K562 (cell line): ENCODE measurements around the gene VASH1. TPM values are rescaled to one million over a fixed set of nuclear protein-coding genes. Genes with fewer than 3 reads are reported as not detected.

Experiments
- ATAC-seq: fragments of 200-7000 bp; cut with Tn5 transposase; 3 replicates; pipeline ENCODE4 v1.9.1; 2020; ENCODE audit warnings: moderate library complexity
- BruUV-seq: library from RNA; stranded (reverse); fragments of 400-500 nt; replicated peaks from 2 replicates; lab custom pipeline; 2021; lab: Mats Ljungman, UMichigan
- CTCF ChIA-PET: fragments of 300-600 bp; formaldehyde crosslinking; extraction: SDS; loops from one replicate; lab custom pipeline; 2021; ENCODE audit warnings: low intra/inter-chr PET ratio; lab: Yijun Ruan, JAX
- POLR2A ChIA-PET: fragments of 300-600, 350-650 bp; sonication (Branson Sonifier 250); formaldehyde crosslinking; extraction: SDS; loops from one replicate; lab custom pipeline; 2021; ENCODE audit warnings: antibody characterized with exemption, inconsistent platforms; lab: Yijun Ruan, JAX
- DNase-seq, 4 experiments: peaks; one replicate each; pipeline versions ENCODE4 v3.0.0 to v3.0.0-alpha.2; 2011 to 2018; ENCODE audit warnings: low spot score in 3 of 4, mixed read lengths in 3 of 4; ENCODE audit errors: extremely low read depth in 1 of 4
- FAIRE-seq: peaks from 2 replicates; lab custom pipeline; 2011; peaks lifted over from hg19 to GRCh38; lab: Jason Lieb, UNC
- H2AFZ ChIP-seq: 2 replicates; pipeline ENCODE4 v1.6.0; 2011; ENCODE audit warnings: low read depth, low read length, control low read depth, inconsistent platforms
- H3K27ac ChIP-seq: fragments of 200-600 bp; 3 replicates; pipeline ENCODE4 v1.8.0; 2011; ENCODE audit warnings: low read depth, mild to moderate bottlenecking, control low read depth, inconsistent platforms, low read length, moderate library complexity, mixed read lengths; ENCODE audit errors: extremely low read depth
- H3K27me3 ChIP-seq, 2 experiments: fragments of 300-600 bp in 1 of 2; 2 replicates in 1 of 2; 3 replicates in 1 of 2; pipeline versions ENCODE4 v1.6.0 to v1.8.0; 2011; ENCODE audit warnings: inconsistent platforms in 2 of 2, low read length in 2 of 2, mild to moderate bottlenecking in 1 of 2, mixed read lengths in 1 of 2, moderate library complexity in 1 of 2; ENCODE audit not compliant: control insufficient read depth in 2 of 2, insufficient read depth in 2 of 2
- H3K36me3 ChIP-seq: fragments of 300-600 bp; 3 replicates; pipeline ENCODE4 v1.8.0; 2011; ENCODE audit warnings: mild to moderate bottlenecking, low read length, inconsistent platforms; ENCODE audit not compliant: control insufficient read depth, insufficient read depth
- H3K4me1 ChIP-seq, 2 experiments: fragments of 200-600 bp in 1 of 2; replicated peaks in 1 of 2; 2 replicates in 1 of 2; 3 replicates in 1 of 2; pipeline versions ENCODE4 v1.5.1 to v1.8.0; 2011; ENCODE audit warnings: inconsistent platforms in 2 of 2, low read length in 2 of 2, mild to moderate bottlenecking in 1 of 2, mixed read lengths in 1 of 2, moderate library complexity in 1 of 2; ENCODE audit not compliant: control insufficient read depth in 2 of 2, insufficient read depth in 2 of 2
- H3K4me2 ChIP-seq: 2 replicates; pipeline ENCODE4 v1.6.1; 2011; ENCODE audit warnings: low read length, control low read depth, inconsistent platforms, mixed read lengths; ENCODE audit not compliant: insufficient read depth
- H3K4me3 ChIP-seq: fragments of 200-600 bp; sonication (generic), shearing (Covaris generic); 2 replicates; pipeline ENCODE4 v1.5.1; 2016; ENCODE audit warnings: control low read depth, inconsistent platforms
- H3K79me2 ChIP-seq: fragments of 200-600 bp; 3 replicates; pipeline ENCODE4 v1.8.0; 2011; ENCODE audit warnings: low read length, inconsistent platforms; ENCODE audit not compliant: control insufficient read depth, insufficient read depth
- H3K9ac ChIP-seq, 2 experiments: 2 replicates each; pipeline versions ENCODE4 v1.6.0 to v1.6.1; 2011; ENCODE audit warnings: low read depth in 2 of 2, low read length in 2 of 2, control low read depth in 1 of 2, inconsistent platforms in 1 of 2, mild to moderate bottlenecking in 1 of 2, mixed read lengths in 1 of 2; ENCODE audit not compliant: insufficient read depth in 1 of 2
- H3K9me1 ChIP-seq: one replicate; pipeline ENCODE4 v1.6.0; 2011; ENCODE audit warnings: inconsistent platforms, mild to moderate bottlenecking, low read length, moderate library complexity; ENCODE audit not compliant: control insufficient read depth, insufficient read depth
- H3K9me3 ChIP-seq: replicated peaks from 2 replicates; pipeline ENCODE4 v1.5.1; 2011; ENCODE audit warnings: low read depth, low read length, inconsistent platforms; ENCODE audit not compliant: control insufficient read depth, insufficient read depth
- H4K20me1 ChIP-seq: replicated peaks from 2 replicates; pipeline ENCODE4 v1.6.1; 2011; ENCODE audit warnings: low read length, inconsistent platforms, mixed read lengths; ENCODE audit not compliant: control insufficient read depth, insufficient read depth
- BMI1 ChIP-seq: fragments of 150-350 bp; IDR thresholded peaks from 2 replicates; pipeline ENCODE4 v1.6.1; 2014; ENCODE audit warnings: low read length
- CBFA2T2 ChIP-seq: fragments of 450-650 bp; conservative IDR thresholded peaks from 2 replicates; pipeline ENCODE4 v1.6.1; 2017; ENCODE audit warnings: mild to moderate bottlenecking
- CBFA2T3 ChIP-seq: fragments of 450-650 bp; IDR thresholded peaks from 2 replicates; pipeline ENCODE4 v1.6.1; 2017
- ILK ChIP-seq: fragments of 450-650 bp; IDR thresholded peaks from 2 replicates; pipeline ENCODE4 v1.6.1; 2016; ENCODE audit warnings: missing genetic modification characterization, low read depth, mild to moderate bottlenecking, missing compliant biosample characterization, moderate library complexity, borderline replicate concordance
- KDM1A ChIP-seq, 2 experiments: fragments of 450-650 bp; IDR thresholded peaks; 2 replicates each; pipeline ENCODE4 v1.6.1; 2016; ENCODE audit warnings: mild to moderate bottlenecking in 2 of 2
- KLF16 ChIP-seq: IDR thresholded peaks from 2 replicates; pipeline ENCODE4 v1.6.1; 2016; ENCODE audit warnings: antibody characterized with exemption
- MAZ ChIP-seq, 2 experiments: fragments of 450-650 bp in 1 of 2; sonication (generic) in 1 of 2; formaldehyde crosslinking; IDR thresholded peaks in 1 of 2; conservative IDR thresholded peaks in 1 of 2; 2 replicates each; pipeline versions ENCODE4 v1.4.0 to v1.5.0; 2020; ENCODE audit warnings: mild to moderate bottlenecking in 1 of 2, missing genetic modification reagents in 1 of 2
- MBD2 ChIP-seq: sonication (generic); IDR thresholded peaks from 2 replicates; pipeline ENCODE4 v1.6.1; 2016; ENCODE audit warnings: low read depth, borderline replicate concordance
- NCOA2 ChIP-seq, 2 experiments: fragments of 450-650 bp; IDR thresholded peaks; 2 replicates each; pipeline ENCODE4 v1.6.1; 2018; ENCODE audit warnings: mild to moderate bottlenecking in 2 of 2, moderate library complexity in 1 of 2; ENCODE audit not compliant: partially characterized antibody in 2 of 2
- PKNOX1 ChIP-seq: fragments of 450-650 bp; IDR thresholded peaks from 2 replicates; pipeline ENCODE4 v1.6.1; 2016
- POLR2H ChIP-seq: IDR thresholded peaks from 2 replicates; pipeline ENCODE4 v1.6.1; 2016; ENCODE audit warnings: missing genetic modification characterization, low read depth, mild to moderate bottlenecking, control low read depth, missing compliant biosample characterization, moderate library complexity
- SMC3 ChIP-seq: conservative IDR thresholded peaks from 2 replicates; pipeline ENCODE4 v1.6.1; 2011; ENCODE audit warnings: low read depth, low read length, improper control_type of control experiment; ENCODE audit not compliant: insufficient read depth
- TAL1 ChIP-seq: fragments of 450-650 bp; IDR thresholded peaks from 2 replicates; pipeline ENCODE4 v1.6.1; 2016; ENCODE audit warnings: mild to moderate bottlenecking
- ZBTB1 ChIP-seq: sonication (generic); formaldehyde crosslinking; IDR thresholded peaks from 2 replicates; pipeline ENCODE4 v1.8.1; 2023; ENCODE audit warnings: missing genetic modification reagents, low read depth, mild to moderate bottlenecking, borderline replicate concordance
- ZNF12 ChIP-seq: sonication (generic); formaldehyde crosslinking; IDR thresholded peaks from 2 replicates; pipeline ENCODE4 v1.4.0; 2020; ENCODE audit warnings: mild to moderate bottlenecking, missing genetic modification reagents
- ZNF24 ChIP-seq: fragments of 450-650 bp; IDR thresholded peaks from 2 replicates; pipeline ENCODE4 v1.6.1; 2016
- ZNF398 ChIP-seq: fragments of 250-450 bp; sonication (Bioruptor Pico); IDR thresholded peaks from 2 replicates; pipeline ENCODE4 v1.8.0; 2021; ENCODE audit warnings: moderate library complexity, mild to moderate bottlenecking, inconsistent platforms
- ZNF655 ChIP-seq: fragments of 250-450 bp; sonication (Bioruptor Pico); IDR thresholded peaks from 2 replicates; pipeline ENCODE4 v1.5.0; 2021
- WGBS: fragments of 100-300 bp; shearing (Covaris generic); methylation state at CpG from one replicate; pipeline ENCODE4 v1.1.6; 2016; ENCODE audit warnings: low coverage, mixed read lengths; ENCODE audit not compliant: insufficient coverage; ENCODE audit errors: missing lambda C conversion rate; 5-methylcytosine and 5-hydroxymethylcytosine counted together
- in situ Hi-C: fragments of 300-500 bp; cut with MboI; formaldehyde crosslinking; loops from 4 replicates; pipeline ENCODE4 v1.15.0; 2018; ENCODE audit warnings: inconsistent platforms, mixed read lengths
- intact Hi-C: fragments of 100-400 bp; cut with micrococcal nuclease; formaldehyde crosslinking; loops from 2 replicates; pipeline ENCODE4 v1.14.2; 2022
- polyA plus RNA-seq, 8 experiments: library from polyadenylated mRNA; depleted of rRNA in 4 of 8; stranded (reverse) in 5 of 8; unstranded in 3 of 8; fragments of >200 nt; fragmentation: Nextera tagmentation in 2 of 8; fragmentation: Illumina TruSeq in 1 of 8; extraction: Ambion mirVana in 2 of 8; extraction: Trizol in 1 of 8; gene quantifications; 2 replicates each; pipeline versions ENCODE4 v1.2.1 to v1.2.3, GENCODE V29; 2011 to 2014; ENCODE audit warnings: inconsistent platforms in 1 of 8, missing spikeins in 1 of 8
- total RNA-seq, 7 experiments: library from RNA; depleted of rRNA in 6 of 7; stranded (reverse); fragments of >200 nt in 6 of 7; fragmentation: Illumina TruSeq in 2 of 7; extraction: Trizol in 2 of 7; gene quantifications; 2 replicates each; pipeline versions ENCODE4 v1.2.1 to v1.2.3, GENCODE V29; 2011 to 2021; ENCODE audit warnings: low replicate concordance in 1 of 7

The VASH1 gene
- total and polyA plus RNA-seq, 9 of the 15 experiments (the other 6 are each of a cell fraction or from before 2014, with no cell fraction given): 0.01 to 0.43 (median 0.13) TPM; not detected in 1

- Histone ChIP-seq H3K4me1 (peaks cover 23 to 28% of the 10 kb centered on the region in 2 experiments), H4K20me1 (no peaks in the 10 kb centered on the region), H3K9me1 (no peaks in the 10 kb centered on the region), H3K27ac (no peak overlapping the region), H3K27me3 (peaks cover 0 to 1% of the 10 kb centered on the region in 2 experiments; a peak in 2 of 5 replicates), H3K36me3 (no peaks in the 10 kb centered on the region), H3K4me2 (no peak overlapping the region; the same call in 1 of the 2 replicates), H2AFZ (peak overlapping the region; percentile 51; the same call in 1 of the 2 replicates), H3K9me3 (no peaks in the 10 kb centered on the region), H3K79me2 (no peaks in the 10 kb centered on the region), H3K4me3 (no peak overlapping the region), H3K9ac (no peak overlapping the region; a peak in 1 of 4 replicates)
- ATAC-seq (peak; percentile 75), DNase-seq (peak; percentile 57 to 75 (median 64)), FAIRE-seq (peak; percentile 91)
- ChIA-PET POLR2A (interaction anchor here (0.5 kb wide), 1 partner anchor 30 kb away, joined by 3 read pairs; no protein-coding TSS in a partner anchor), CTCF (no interaction called here)
- 28% methylated on average over 8 of the region's 15 CpGs for WGBS
- no TSS peak for BruUV-seq
- intact Hi-C loops (no loop called here), in situ Hi-C loops (no loop called here)
- TF ChIP-seq CBFA2T2 (peak; percentile 39; the same call in 1 of the 2 replicates), ILK (no peak), ZNF655 (no peak), KDM1A (IDR thresholded peaks at IDR 0.05) (0 out of 4 replicates have a peak, but pooled peaks of 1 of the 2 experiments have one; percentile 23), BMI1 (no peak), ZBTB1 (CRISPR knock-in tag) (no peak), ZNF398 (CRISPR knock-in tag) (no peak), CBFA2T3 (peak; percentile 70), SMC3 (no peak), NCOA2 (IDR thresholded peaks at IDR 0.05; ENCODE audit: partially characterized antibody in 2 of 2) (no peak), TAL1 (0 out of 2 replicates have a peak, but pooled peaks have one; percentile 28), KLF16 (no peak), POLR2H (tag) (no peak), PKNOX1 (peak; percentile 71), MBD2 (0 out of 2 replicates have a peak, but pooled peaks have one; percentile 33), MAZ (CRISPR knock-in tag; conservative IDR thresholded peaks at IDR 0.05 in 1 of 2, IDR thresholded peaks at IDR 0.05 in 1 of 2) (peak; percentile 38 to 54; a peak in 1 of 4 replicates), ZNF24 (no peak), ZNF12 (CRISPR knock-in tag) (no peak)
These were observed 6.7 kb downstream of the VASH1 start for GRCh38 chr14:76767681-76768656.
